Suppressor macrophage (primary cell): ENCODE measurements around the gene UNC119B.
A peak's percentile ranks its signal among the peaks of the same experiment; 100 is the strongest.

Experiments
- DNase-seq, 4 experiments: peaks; one replicate each; pipeline ENCODE4 v3.0.0-alpha.2; 2020 to 2022

The UNC119B gene

GRCh38 chr12:120688527-120689071, 21.7 kb upstream of the UNC119B start:
- DNase-seq, result peak; percentile 52 to 67 (median 64)

DNA sequence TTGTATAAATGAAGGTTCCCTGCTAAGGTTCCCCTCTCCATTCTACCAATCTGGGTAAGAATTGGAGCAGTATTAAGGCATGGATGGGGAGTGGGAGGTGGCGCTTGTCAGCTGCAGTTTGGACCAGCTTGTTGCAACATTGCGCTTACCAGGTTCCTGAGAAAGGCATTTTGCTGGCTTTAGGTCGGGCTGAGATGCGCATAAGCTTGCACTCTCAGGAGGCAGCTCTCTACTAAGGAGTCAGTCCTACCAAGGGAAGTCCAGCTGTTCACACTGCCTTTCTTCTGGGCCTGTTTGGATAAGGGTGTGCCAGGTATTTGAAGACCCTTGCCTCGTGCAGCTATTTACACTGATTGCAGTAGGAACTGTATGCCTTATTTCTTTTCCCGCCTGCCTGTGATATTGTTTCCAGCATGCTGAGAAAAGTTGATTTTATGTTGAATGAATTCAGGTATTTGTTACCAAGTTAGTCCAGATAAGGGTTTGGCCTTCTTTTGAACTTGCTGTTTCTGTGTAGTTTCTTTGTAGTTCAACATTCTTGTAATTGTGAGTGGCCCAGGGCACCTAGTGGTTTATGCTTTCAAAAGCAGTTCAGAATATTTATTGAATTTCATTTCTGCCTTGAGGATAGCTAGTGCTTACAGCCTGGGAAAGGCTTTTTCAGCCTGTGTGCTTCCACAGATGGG, 20.7 kb upstream of the UNC119B start:
- no peak for DNase-seq

- no peak for DNase-seq
Measured at GRCh38 chr12:120690083-120690450, 20.2 kb upstream of the UNC119B start.

DNA sequence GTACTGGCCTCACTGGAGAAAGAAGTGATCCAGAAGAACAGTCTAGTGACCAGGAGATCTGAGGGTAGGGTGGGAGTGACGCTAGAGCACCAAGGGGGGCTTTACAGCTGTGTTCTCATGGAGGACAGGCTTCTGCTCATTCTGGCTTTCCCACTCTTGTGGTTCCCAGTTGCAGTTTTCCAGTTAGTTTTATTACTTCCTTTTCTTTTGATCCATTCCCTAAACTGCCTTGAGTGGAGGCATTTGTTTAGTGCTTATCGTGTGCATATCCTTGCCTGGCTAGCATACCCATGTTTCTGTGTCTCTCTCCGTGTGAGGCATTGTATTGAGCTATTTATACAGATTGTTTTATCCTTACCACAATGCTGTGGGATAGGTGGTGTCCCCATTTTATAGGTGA, 19.3 kb upstream of the UNC119B start:
- no peak for DNase-seq

DNA sequence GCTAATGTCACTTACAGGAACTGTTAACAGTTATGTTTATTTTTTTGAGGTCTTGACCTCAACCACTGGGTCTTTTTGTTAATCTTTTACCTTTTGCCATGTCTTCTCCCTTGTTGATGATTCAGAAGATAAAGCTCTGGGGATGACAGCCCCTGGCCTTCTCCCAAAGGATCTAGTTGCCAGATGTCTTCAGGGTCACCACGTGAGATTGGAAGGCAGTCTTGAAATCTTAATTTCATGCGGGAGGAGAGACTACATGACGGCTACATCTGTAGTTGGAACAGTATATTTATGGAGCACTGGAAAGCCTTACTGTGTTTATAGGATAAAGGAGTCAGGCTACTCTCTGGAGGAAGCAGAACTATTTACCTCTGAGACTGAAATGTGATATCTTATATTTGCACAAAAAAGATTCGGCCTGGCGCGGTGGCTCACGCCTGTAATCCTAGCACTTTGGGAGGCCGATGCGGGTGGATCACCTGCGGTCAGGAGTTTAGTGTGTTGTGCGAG, 17.7 kb upstream of the UNC119B start:
- no peak for DNase-seq

- DNase-seq, result no peak
Measured at GRCh38 chr12:120693848-120694247, 16.4 kb upstream of the UNC119B start.

DNA sequence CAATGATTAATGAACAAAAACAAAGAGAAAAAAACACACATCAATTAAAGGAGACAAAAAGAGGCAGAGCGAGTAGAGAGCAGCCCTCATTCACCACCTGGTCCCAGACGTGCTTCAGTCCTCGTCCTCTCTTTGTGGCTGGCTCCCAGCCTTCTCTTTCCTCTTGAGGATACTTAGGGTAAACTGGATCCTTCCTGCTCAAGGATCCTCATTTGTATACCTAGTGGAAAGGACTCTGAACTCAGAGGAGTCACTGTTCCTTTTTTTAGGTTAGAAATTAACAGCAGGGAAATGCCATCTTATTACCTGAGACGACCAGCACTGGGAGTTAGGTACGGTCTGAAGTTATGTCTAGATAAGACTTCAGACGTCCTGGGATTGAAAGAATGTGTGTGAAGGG, 13.6 kb upstream of the UNC119B start:
- DNase-seq, result no peak

- no peak for DNase-seq
Measured at GRCh38 chr12:120697344-120697743, 12.9 kb upstream of the UNC119B start.

- DNase-seq, result peak; percentile 60 to 64 (median 62)
Measured at GRCh38 chr12:120698665-120699064, 11.6 kb upstream of the UNC119B start.

- no peak for DNase-seq
Measured at GRCh38 chr12:120699553-120699952, 10.7 kb upstream of the UNC119B start.

DNA sequence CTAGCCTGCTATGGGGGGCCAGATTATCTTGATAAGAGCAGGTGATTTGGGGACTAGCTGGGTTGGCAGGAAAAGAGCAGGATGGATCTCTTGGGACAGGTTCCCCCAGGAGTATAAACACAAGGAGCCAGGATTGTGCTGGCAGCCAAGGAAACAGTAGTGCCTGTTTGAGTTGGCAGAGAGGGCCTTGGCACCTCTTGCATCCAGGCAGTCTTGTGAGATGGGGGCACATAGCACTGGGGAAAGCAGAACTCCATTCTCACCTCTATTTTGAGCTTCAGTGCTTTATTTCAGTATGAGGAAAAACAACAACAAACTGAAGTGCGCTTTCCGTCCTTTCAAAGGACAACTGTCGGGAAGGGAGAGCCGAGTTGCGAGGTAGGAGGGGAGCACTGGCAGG, 9.4 kb upstream of the UNC119B start:
- DNase-seq, result no peak

- DNase-seq, result no peak
Measured at GRCh38 chr12:120702637-120703036, 7.6 kb upstream of the UNC119B start.

- DNase-seq, result no peak
Measured at GRCh38 chr12:120703311-120703942, 6.8 kb upstream of the UNC119B start.

DNA sequence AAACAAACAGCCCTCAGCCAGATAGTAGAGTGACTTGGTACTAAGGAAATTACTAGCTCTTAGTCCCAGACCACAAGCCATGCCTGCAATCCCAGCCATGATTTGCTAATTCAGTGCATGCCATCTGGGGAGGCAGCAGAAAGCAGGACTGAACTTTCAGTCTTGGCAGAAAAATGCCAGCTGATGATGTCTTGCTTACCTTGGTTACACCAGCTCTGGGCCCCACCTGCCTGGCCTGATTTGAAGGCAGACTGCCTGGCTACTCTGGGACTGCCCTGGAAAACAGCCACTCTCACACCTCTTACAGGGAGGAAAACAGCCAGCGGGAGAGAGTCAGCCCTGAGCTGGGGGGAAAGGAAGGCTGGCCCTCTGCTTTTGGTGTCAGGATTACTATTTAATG, 4.6 kb upstream of the UNC119B start:
- no peak for DNase-seq

- DNase-seq, result no peak
Measured at GRCh38 chr12:120706029-120706428, 4.2 kb upstream of the UNC119B start.

- DNase-seq, result no peak
Measured at GRCh38 chr12:120708651-120709050, 1.6 kb upstream of the UNC119B start.

GRCh38 chr12:120710805-120711296, 593 bp downstream of the UNC119B start:
- peak in 3 of 4 experiments; percentile 21 to 31 (median 25) for DNase-seq

DNA sequence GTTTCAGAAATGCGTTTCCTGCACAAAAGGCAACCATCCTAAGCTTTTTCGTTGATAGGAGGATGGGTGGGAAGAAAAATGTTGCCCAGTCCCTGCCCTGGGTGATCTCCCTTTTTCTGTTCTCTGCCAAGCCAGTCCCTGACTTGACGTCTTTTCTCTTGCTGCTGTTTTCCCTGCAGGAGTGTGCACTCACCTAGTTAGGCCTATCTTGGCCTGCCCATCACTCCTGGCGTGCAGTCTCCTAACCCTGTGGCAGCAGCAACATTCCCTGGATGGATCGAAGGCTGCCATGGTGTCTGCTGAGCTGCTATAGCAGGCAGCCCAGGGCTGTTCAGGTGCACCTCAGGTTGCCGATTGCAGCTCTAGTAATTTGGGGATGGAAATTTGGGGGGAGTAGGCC, 1.2 kb downstream of the UNC119B start:
- no peak for DNase-seq

DNA sequence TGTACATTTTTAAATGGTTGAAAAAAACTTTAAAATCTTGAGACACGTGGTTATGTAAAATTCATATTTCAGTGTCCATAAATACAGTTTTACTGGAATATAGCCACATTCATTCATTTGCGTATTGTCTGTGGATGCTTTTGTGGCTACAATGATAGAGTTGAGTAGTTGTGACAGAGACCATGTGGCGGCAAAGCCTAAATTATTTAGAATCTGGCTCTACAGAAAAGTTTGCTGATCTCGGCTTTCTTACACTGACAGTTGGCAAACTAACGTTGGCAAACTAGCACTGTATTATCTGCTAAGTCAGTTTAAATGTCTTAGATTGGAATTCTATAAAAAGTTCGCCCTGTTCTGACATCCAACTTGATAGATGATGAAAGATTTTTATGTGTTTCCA, 2.4 kb downstream of the UNC119B start:
- DNase-seq, result no peak

- peak; percentile 89 to 96 (median 90) for DNase-seq
Measured at GRCh38 chr12:120713861-120714482, 3.7 kb downstream of the UNC119B start.

DNA sequence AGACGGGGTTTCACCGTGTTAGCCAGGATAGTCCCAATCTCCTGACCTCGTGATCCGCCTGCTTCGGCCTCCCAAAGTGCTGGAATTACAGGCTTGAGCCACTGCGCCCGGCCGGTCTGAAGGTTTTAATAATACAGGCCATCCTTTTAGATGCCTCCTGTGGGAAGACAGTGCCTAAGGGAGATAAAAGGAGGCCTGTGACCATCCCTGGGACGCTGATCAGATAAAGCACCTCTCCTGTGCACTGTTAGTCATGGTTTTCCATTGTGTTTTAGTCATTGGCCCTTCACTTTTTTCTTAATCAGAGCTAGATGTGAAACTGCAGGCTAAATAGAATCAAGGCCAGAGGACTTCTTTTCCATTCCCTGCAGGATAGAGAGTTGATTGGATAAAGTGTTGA, 7.8 kb downstream of the UNC119B start:
- DNase-seq, result no peak

- no peak for DNase-seq
Measured at GRCh38 chr12:120719072-120719471, 8.8 kb downstream of the UNC119B start.

DNA sequence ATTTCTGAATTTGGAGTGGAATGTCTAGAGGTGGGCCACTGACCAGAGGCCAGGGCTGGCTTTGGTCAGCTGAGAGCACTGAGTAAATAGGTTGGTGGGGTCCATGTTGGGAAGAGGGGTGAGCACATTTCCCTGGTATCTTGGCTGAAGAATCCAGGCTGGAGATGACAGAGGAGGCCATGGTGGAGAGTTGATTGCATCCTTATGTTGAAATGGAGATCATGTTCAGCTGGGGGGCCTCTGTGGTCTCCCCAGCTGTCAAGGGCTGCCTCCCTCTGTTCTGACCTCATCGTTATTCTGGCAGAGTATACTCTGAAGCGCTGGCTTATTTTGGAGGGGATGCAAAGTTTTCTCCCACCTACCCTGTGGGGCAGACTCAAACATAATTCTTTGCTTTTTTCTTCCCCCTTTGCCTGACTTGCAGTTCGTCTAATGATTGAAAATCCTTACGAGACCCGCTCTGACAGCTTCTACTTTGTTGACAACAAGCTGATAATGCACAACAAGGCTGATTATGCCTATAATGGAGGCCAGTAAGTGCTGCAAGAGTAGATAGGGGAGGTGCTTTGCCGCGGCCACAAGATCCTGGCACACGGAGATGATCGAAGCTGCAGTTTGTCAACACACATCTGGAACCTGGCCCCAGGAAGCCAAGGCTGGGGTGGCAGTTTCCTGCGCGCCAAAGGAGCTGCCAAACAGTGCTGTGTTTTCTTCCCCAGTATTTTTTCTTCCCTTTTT, 9.4 kb downstream of the UNC119B start:
- no peak for DNase-seq
